Stimulated activated CD8-positive, alpha-beta memory T cell treated with anti-CD3 and anti-CD28 coated beads, Interleukin-4, amount 100 ng/mL, for 24 hours (primary cell): Measurements from ENCODE around the gene ZNF502.

Source experiments
- DNase-seq: peaks from one replicate; pipeline ENCODE4 v3.0.0-alpha.2; 2020; ENCODE audit warnings: low read depth

Gene ZNF502

DNA sequence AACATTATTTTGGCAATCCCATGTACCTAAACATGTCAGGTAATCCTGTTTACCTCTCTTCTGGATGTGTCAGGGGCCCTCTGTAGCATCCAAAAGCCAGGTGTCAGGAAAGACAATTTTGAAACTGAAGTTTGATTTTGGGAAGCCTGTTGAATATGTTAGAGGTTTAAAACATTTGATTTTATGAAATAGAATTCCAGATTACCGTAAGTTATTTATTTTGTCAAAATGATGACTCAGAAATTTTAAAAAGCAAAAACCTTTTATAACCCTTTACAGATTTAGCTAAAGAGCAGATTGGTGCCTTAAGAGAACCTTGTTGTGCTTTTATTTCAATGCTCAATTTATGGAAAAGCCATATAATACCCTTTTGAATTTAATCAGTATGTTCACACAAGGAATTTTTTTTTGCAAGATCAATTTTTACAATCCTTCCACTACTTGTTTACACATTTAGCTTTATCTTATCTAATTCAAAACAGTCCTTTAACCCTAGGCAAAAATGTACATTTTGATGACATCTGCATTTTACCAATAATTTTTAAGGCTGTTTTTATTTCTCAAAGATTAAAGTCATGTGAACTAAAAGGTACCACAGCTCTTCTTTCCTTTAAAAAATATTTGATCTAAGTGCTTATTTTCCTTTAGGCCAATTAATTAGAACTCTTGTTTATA lies 59.1 kb downstream of the ZNF502 start:
- DNase-seq = no peak

DNA sequence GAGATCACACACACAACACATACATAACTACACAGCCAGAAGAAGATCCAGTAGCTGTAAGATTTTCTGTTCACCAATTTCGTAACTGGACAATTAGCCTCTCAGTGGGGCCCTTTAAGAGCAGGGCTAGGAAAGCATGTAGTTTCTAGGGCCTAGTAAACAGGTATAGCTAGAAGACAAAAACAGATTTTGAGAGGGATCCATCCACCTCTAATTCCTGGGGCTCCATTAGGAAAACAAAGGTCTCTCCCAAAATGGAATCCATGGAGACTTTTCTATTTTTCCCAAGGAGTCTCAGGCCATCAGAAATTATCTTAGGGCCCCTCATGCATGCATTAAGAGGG lies 59.6 kb downstream of the ZNF502 start:
- no peak for DNase-seq
